Astrocyte (in vitro differentiated cells and primary cell): ENCODE measurements around the gene UNC79. TPM values are rescaled to one million over a fixed set of nuclear protein-coding genes. Genes with fewer than 3 reads are reported as not detected.
A peak's percentile ranks its signal among the peaks of the same experiment; 100 is the strongest.

ENCODE experiments used
- DNase-seq: peaks from one replicate; pipeline ENCODE4 v3.0.0-alpha.2; 2010; ENCODE audit warnings: low read depth
- FAIRE-seq: peaks from 2 replicates; lab custom pipeline; 2011; peaks lifted over from hg19 to GRCh38; lab: Jason Lieb, UNC
- H2AFZ ChIP-seq: 2 replicates; pipeline ENCODE4 v1.6.0; 2012; ENCODE audit warnings: low read depth, low read length, inconsistent platforms
- H3K27ac ChIP-seq: 2 replicates; pipeline ENCODE4 v1.5.1; 2011; ENCODE audit warnings: low read depth, low read length, inconsistent platforms
- H3K27me3 ChIP-seq: 2 replicates; pipeline ENCODE4 v1.6.0; 2011; ENCODE audit warnings: low read length, inconsistent platforms; ENCODE audit not compliant: insufficient read depth
- H3K36me3 ChIP-seq: 2 replicates; pipeline ENCODE4 v1.5.1; 2011; ENCODE audit warnings: low read length, inconsistent platforms; ENCODE audit not compliant: insufficient read depth
- H3K4me1 ChIP-seq: 2 replicates; pipeline ENCODE4 v1.5.1; 2011; ENCODE audit warnings: low read length, inconsistent platforms; ENCODE audit not compliant: insufficient read depth
- H3K4me2 ChIP-seq: 2 replicates; pipeline ENCODE4 v1.6.0; 2012; ENCODE audit warnings: low read length, inconsistent platforms
- H3K4me3 ChIP-seq: 2 replicates; pipeline ENCODE4 v1.5.1; 2011; ENCODE audit warnings: low read depth, mild to moderate bottlenecking, low read length, inconsistent platforms; ENCODE audit not compliant: insufficient read depth
- H3K79me2 ChIP-seq: 2 replicates; pipeline ENCODE4 v1.6.0; 2012; ENCODE audit warnings: mild to moderate bottlenecking, low read length, inconsistent platforms; ENCODE audit not compliant: insufficient read depth
- H3K9ac ChIP-seq: 2 replicates; pipeline ENCODE4 v1.6.0; 2012; ENCODE audit warnings: mild to moderate bottlenecking, low read length, inconsistent platforms
- H3K9me3 ChIP-seq: 2 replicates; pipeline ENCODE4 v1.5.1; 2012; ENCODE audit warnings: low read depth, mild to moderate bottlenecking, low read length, inconsistent platforms; ENCODE audit not compliant: insufficient read depth
- H4K20me1 ChIP-seq: 2 replicates; pipeline ENCODE4 v1.6.0; 2012; ENCODE audit warnings: low read length, inconsistent platforms; ENCODE audit not compliant: insufficient read depth
- H3K27ac Mint-ChIP-seq: one replicate; pipeline ENCODE4 v1.8.0; 2021; ENCODE audit warnings: mild to moderate bottlenecking, mixed read lengths; ENCODE audit not compliant: unreplicated experiment
- H3K27me3 Mint-ChIP-seq: one replicate; pipeline ENCODE4 v1.8.0; 2021; ENCODE audit warnings: low read depth, mixed read lengths; ENCODE audit not compliant: unreplicated experiment
- H3K36me3 Mint-ChIP-seq: one replicate; pipeline ENCODE4 v1.8.0; 2021; ENCODE audit warnings: low read depth, mixed read lengths; ENCODE audit not compliant: unreplicated experiment
- H3K4me1 Mint-ChIP-seq: one replicate; pipeline ENCODE4 v1.8.0; 2021; ENCODE audit warnings: low read depth, mixed read lengths; ENCODE audit not compliant: unreplicated experiment
- H3K4me3 Mint-ChIP-seq: one replicate; pipeline ENCODE4 v1.8.0; 2021; ENCODE audit warnings: mild to moderate bottlenecking, moderate library complexity, mixed read lengths; ENCODE audit not compliant: unreplicated experiment
- H3K9me3 Mint-ChIP-seq: one replicate; pipeline ENCODE4 v1.8.0; 2021; ENCODE audit warnings: mild to moderate bottlenecking, mixed read lengths; ENCODE audit not compliant: unreplicated experiment
- EZH2 ChIP-seq: IDR thresholded peaks from 2 replicates; pipeline ENCODE4 v1.6.1; 2012; ENCODE audit warnings: mild to moderate bottlenecking, low read length, inconsistent platforms; ENCODE audit not compliant: insufficient read depth
- total RNA-seq: library from RNA; stranded (reverse); gene quantifications from 2 replicates; pipeline ENCODE4 v1.2.1, GENCODE V29; 2021
- TF ChIP-seq, protein P1 (sequence below): IDR thresholded peaks from 2 replicates; pipeline ENCODE4 v1.5.1; 2011; ENCODE audit warnings: low read depth, mild to moderate bottlenecking, inconsistent platforms, low read length, moderate library complexity; ENCODE audit not compliant: insufficient read depth

UNC79 gene
- total RNA-seq, 1 donor from 2014 or later: 0.66 TPM

DNA sequence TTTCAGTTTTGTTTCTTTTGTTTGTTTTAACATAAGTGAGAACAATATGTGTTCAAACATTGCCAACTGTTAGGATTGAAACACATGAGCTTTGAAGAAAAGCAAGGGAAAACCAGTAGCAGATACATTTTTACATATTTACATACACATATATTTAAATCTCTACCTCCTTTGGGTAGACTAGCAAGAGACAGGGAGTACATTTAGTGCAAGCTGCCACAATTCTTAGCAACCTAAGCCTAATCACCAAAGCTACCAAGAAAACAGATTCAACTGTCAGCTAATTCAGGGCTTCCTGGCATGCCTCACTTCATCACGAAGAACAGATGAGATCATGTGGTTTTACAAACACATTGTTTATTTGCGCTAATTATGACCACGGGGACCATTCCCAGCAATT is 214.5 kb downstream of the UNC79 start:
- no peak overlapping the region for H3K4me2 ChIP-seq
- Mint-ChIP-seq H3K27me3 (peaks cover 5% of the 10 kb centered on the region), H3K36me3 (no peaks in the 10 kb centered on the region), H3K4me3 (no peak overlapping the region), H3K4me1 (peaks cover 5% of the 10 kb centered on the region), H3K9me3 (peaks cover 4% of the 10 kb centered on the region), H3K27ac (no peak overlapping the region)
- TF ChIP-seq, protein P1, sequence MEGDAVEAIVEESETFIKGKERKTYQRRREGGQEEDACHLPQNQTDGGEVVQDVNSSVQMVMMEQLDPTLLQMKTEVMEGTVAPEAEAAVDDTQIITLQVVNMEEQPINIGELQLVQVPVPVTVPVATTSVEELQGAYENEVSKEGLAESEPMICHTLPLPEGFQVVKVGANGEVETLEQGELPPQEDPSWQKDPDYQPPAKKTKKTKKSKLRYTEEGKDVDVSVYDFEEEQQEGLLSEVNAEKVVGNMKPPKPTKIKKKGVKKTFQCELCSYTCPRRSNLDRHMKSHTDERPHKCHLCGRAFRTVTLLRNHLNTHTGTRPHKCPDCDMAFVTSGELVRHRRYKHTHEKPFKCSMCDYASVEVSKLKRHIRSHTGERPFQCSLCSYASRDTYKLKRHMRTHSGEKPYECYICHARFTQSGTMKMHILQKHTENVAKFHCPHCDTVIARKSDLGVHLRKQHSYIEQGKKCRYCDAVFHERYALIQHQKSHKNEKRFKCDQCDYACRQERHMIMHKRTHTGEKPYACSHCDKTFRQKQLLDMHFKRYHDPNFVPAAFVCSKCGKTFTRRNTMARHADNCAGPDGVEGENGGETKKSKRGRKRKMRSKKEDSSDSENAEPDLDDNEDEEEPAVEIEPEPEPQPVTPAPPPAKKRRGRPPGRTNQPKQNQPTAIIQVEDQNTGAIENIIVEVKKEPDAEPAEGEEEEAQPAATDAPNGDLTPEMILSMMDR: no peak
- TF ChIP-seq EZH2: no peak
- no peaks in the 10 kb centered on the region for H4K20me1 ChIP-seq
- H3K36me3 ChIP-seq: no peaks in the 10 kb centered on the region
- H3K4me3 ChIP-seq: no peak overlapping the region
- no peaks in the 10 kb centered on the region for H3K79me2 ChIP-seq
- H2AFZ ChIP-seq: no peak overlapping the region
- H3K9me3 ChIP-seq: no peaks in the 10 kb centered on the region
- no peaks in the 10 kb centered on the region for H3K27me3 ChIP-seq
- H3K9ac ChIP-seq: no peak overlapping the region
- no peaks in the 10 kb centered on the region for H3K4me1 ChIP-seq
- no peak overlapping the region for H3K27ac ChIP-seq
- FAIRE-seq (no peak), DNase-seq (no peak)

DNA sequence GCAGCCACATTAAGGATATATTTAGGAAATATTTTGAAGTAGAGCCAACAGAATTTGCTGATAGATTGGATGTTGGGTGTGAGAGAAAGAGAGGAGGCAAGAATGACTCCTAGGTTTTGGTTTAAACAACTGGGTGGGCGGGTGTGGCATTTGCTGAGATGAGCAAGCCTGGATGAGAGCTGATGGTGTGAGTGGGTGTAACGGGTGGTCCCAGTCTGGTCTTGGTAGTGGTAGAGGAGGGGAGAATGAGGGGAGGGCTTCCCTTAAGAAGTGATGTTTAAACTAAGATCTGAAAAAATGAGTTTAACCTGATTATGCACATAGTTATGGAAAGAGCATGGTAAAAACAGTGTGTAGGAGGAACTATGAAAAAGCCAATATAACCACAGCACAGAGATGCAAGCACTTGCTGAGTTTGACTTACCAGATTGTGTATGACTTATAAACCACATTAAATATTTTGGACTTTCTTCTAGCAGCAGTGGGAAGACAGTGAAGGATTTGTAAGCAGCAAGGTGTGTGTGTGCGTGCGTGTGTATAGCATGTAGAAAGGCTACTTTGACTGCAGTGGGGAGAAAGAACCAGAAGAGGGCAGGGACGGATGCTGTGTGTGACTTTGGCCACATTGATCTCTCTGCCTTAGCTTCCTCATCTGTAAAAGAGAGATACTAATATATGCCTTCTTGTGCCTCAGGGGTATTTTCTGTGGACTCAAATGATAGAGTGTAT is 217.9 kb downstream of the UNC79 start:
- Histone ChIP-seq H3K27ac (no peak overlapping the region), H3K79me2 (no peaks in the 10 kb centered on the region), H2AFZ (no peak overlapping the region), H3K9ac (no peak overlapping the region), H3K4me2 (no peak overlapping the region), H3K36me3 (no peaks in the 10 kb centered on the region), H3K9me3 (no peaks in the 10 kb centered on the region), H4K20me1 (no peaks in the 10 kb centered on the region), H3K27me3 (no peaks in the 10 kb centered on the region), H3K4me1 (no peaks in the 10 kb centered on the region), H3K4me3 (no peak overlapping the region)
- Mint-ChIP-seq H3K27ac (no peak overlapping the region), H3K27me3 (peaks cover 5% of the 10 kb centered on the region), H3K36me3 (no peaks in the 10 kb centered on the region), H3K4me3 (no peak overlapping the region), H3K9me3 (no peaks in the 10 kb centered on the region), H3K4me1 (peaks cover 5% of the 10 kb centered on the region)
- TF ChIP-seq, protein P1: peak; percentile 5
- TF ChIP-seq EZH2: no peak
- DNase-seq: no peak
- FAIRE-seq: no peak

DNA sequence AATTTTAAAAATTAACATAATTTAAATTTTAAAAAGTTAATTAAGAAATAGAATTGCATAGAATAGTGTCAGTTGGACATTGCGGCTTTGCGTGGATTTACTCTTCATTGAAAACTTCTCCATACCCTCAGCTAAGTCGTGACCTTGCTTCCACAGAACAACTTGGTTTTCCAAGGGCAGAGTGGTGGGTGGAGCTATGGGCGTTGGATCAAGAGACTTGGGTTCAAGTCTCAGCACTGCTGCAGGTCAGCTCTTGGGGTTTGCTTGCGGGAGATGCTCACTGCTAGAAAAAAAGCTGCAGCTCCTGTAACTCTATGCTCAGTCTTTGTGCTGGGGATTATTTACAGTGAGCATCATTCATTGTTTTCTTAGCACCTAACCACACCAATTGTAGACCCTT is 223.9 kb downstream of the UNC79 start:
- H3K27me3 ChIP-seq: no peaks in the 10 kb centered on the region
- no peak overlapping the region for H3K27ac ChIP-seq
- Mint-ChIP-seq H3K4me3 (no peak overlapping the region), H3K36me3 (no peaks in the 10 kb centered on the region), H3K9me3 (no peaks in the 10 kb centered on the region), H3K4me1 (no peaks in the 10 kb centered on the region), H3K27me3 (no peaks in the 10 kb centered on the region), H3K27ac (no peak overlapping the region)
- H2AFZ ChIP-seq: no peak overlapping the region
- no peaks in the 10 kb centered on the region for H3K4me1 ChIP-seq
- DNase-seq (no peak), FAIRE-seq (no peak)
- H3K4me2 ChIP-seq: no peak overlapping the region
- H3K9ac ChIP-seq: no peak overlapping the region
- TF ChIP-seq EZH2: no peak
- TF ChIP-seq, protein P1: no peak
- H3K79me2 ChIP-seq: no peaks in the 10 kb centered on the region
- no peak overlapping the region for H3K4me3 ChIP-seq
- H3K36me3 ChIP-seq: no peaks in the 10 kb centered on the region
- H4K20me1 ChIP-seq: no peaks in the 10 kb centered on the region
- no peaks in the 10 kb centered on the region for H3K9me3 ChIP-seq
